Embryonic facial prominence (tissue), 1 donor: ENCODE data around the gene TRIM31.

ENCODE experiments used
- DNase-seq: peaks from one replicate; pipeline ENCODE4 v3.0.0-alpha.2; 2016; ENCODE audit errors: extremely low spot score

The TRIM31 gene, protein sequence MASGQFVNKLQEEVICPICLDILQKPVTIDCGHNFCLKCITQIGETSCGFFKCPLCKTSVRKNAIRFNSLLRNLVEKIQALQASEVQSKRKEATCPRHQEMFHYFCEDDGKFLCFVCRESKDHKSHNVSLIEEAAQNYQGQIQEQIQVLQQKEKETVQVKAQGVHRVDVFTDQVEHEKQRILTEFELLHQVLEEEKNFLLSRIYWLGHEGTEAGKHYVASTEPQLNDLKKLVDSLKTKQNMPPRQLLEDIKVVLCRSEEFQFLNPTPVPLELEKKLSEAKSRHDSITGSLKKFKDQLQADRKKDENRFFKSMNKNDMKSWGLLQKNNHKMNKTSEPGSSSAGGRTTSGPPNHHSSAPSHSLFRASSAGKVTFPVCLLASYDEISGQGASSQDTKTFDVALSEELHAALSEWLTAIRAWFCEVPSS

DNA sequence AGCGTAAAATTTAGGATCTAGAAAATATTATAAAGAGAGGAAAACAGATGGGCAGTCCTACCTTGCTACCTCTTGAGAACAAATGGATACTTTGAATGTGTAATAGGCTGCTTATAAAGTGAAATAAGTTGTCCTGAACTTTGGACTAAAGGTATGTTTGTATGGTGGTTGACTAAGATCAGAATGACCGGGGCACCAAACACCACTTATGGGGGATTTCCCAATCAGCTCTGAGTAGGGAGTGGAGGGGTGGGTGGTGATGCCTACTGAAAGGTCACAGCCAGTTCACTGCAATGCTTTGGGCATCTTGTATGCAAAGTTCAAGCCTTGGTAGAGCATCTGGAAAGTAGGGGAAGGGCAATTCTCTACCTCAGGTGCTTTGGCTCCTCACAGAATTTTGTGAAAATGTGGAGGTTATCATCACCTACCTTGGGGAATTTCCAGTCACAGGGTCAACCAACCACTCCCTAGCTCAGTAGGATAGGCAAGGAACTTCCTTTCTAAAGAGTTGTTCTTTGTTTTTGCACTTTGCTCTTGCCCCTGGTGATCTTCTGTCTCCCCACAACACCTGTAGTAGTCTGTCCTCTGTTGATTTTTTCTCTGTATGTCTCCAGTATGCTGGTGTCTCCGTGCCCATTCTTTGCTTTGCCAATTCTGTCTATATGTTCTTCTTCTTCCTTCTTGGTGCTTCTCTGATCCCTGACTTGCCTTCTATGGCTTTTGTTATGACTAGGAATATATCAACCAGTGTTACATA lies at the start of gene TRIM31:
Gene TRIM31, minus strand, starts transcription at position 88 of the 757 bp plus-strand sequence. CDS start 285 bp downstream, outside the sequence.
- no peak for DNase-seq

DNA sequence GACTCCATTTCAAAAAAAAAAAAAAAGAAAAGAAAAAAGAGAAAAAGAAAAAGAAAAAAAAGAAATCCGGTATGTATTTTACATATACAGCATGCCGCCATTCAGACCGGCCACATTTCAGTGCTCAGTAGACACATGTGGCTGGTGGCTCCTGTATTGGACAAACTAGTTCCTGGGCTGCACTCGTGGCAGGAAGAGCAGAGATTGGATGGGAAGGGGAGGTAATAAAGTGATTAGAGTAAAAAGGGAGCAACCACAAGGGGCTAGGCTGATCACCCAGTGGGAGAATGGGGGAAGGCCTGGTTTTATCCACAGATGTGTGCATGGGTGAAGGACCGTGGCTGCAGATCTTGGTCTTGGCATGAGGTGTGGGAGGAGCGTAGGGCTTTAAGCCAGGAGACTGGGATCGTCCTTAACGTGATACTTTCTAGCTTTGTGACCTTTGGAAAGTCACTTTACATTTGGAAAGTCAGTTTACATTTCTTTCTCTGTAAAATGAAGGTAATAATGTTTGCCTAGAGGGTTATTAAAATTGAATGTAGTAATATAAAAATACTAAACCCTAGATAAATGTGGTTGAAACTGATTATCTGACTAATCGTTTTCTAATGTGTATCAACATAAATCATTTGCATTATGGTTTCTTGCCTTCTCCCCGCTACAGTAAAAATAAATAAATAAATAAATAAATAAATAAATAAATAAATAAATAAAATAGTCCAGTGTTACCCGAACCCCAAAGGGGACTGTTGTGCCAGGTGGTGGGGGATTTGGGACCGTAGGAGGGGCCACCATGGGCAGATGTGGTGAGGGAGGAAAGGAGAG lies 49.6 kb upstream of the TRIM31 start:
- no peak for DNase-seq

DNA sequence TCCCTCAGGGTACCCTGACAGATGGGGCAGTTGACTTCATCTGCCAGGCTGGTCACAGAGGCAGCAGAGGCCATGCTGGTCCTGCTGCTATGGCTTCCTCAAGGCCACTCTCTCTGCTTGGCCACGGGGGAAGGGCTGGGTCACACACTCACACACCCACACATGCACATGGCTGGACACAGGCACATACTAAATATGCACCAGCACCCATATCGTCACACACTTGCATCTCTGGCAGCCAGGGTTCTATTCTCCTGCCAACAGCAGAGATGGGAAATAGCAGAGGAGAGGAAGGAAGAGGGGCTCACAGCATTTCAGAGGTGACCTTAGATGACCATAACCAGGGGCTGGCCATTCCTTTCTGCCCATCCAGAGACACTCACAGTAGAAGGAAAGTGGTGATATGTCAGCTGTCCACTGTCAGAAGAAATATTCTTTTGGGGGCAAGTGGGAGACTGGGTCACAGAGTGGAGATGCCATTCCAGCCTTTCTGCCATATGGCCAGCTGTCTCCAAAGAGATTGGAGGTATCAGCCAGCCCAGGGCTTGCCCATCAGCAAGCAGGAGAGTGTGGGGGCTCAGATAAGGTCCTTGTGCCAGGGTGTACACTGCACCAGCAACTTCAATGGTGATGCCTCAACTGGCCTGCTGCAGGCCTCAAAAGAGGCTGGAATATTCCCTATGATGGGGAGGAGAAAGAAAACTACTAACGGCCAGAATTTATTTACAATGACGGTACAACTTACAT lies 48.1 kb upstream of the TRIM31 start, which contains the start of gene TRIM10:
Gene TRIM10, minus strand, starts transcription at position 427 of the 747 bp plus-strand sequence. Its CDS starts 353 bp downstream, at position 74.
- DNase-seq = no peak

DNA sequence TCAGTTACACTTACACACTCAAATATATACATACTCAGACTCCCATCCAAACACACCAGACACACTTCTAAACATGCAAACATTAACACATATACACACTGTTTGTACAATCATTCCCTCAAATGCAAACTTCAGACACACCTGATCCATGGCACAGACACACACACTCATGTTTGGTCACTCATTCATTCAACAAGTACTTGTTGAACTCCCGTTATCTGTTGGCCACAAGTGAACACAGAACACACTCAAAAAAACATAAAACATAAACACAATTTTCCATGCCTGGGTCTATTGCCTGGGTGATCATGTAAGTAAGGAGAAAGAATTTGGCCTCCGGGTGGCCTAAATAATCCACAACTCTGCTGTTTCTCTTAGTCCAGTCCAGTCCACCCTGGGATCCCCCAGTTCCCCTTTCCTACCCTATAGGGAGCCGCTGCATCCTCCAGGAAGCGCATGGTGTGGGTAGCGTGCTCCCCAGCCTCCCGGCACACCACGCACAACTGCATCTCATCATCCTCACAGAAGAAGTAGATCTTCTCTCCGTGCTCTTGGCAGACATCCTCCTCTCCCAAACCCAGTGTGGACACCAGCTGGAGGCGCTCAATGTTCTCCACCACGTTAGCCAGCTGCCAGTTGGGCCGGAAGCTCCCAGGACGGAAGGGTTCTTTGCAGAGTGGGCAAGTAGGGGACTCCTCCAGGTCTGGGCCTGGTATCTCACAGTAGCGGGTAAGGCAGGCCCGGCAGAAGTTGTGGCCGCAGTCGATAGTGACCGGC lies 47.3 kb upstream of the TRIM31 start:
- no peak for DNase-seq

DNA sequence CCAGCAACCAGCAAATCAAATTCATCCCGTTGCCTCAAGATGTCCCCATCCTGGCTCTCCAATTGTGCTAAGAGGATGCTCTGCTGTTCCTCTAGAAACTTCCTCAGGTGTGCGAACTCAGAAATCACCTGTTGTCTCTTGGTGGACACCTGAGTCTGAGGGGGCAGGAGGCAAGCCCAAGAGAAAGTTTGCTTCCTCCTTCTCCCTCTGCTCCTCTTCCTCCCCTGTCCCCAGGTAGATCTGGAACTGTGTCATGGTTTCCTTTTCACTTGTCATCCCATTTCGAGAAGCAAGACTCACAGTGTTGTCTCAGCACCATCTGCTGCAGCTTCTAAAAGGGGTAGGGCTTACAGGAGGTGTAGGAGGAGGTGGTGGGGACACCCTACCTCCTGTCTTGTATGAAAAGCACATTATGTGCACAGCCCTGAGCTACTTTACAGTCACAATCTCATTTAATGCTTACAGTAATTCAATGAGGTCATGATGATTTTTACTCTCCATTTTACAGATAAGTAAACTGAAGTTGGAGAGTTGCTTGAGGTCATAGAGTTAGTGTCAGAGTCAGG lies 45.7 kb upstream of the TRIM31 start:
- no peak for DNase-seq

DNA sequence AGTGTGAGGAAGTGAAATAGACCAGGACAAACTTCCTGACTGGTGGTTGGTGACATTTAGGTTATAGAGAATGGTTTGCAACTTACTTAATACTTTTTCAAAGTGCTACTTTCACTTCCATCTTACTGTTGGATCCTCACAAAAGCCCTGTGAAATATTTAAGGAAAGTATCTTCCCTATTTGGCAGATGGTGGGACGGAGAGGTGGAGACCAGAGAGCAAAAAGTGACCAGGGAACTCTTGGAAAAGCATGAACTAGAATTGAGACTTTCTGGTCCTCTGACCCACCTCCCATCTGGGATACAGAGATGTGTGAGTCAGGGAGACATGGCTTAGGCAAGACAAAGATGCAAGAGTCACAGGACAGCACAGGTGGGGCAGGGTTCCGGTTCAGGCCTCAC lies 45.1 kb upstream of the TRIM31 start:
- no peak for DNase-seq

DNA sequence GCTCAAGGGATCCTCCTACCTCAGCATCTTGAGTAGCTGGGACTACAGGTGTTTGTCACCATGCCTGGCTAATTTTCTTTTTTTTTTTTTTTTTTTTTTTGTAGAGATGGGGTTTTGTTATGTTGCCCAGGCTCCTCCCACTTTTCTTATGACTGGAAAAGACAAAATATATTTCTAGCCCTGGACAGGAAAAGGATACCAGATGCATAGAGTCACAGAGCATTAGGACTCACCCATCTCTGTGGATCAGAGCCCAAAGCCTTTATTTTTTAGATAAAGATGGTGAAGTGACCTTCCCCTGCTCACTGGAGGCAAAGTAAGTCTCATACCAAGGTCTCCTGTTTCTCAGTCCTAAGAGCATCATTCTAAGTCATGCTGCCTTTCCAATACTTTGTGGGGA lies 44.7 kb upstream of the TRIM31 start:
- no peak for DNase-seq

DNA sequence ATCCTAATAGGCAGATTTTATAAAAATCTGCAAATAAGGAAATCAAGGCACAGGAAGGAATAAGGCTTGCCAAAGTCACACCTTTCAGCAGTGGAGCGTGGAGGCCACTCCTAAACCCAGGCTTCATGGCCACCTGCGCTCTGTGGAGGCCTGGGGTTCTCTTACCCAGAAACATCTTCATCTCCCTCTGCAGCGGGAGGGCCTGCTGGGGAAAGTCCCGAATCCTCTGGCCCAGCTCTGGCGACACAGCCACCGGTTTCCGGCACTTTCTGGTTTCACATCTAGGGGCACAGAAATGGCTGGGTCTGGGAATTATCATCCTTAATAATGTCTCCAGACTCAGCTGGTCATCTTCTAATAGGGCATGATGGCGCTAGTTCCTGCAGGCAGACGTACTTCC lies 43.9 kb upstream of the TRIM31 start:
- no peak for DNase-seq

DNA sequence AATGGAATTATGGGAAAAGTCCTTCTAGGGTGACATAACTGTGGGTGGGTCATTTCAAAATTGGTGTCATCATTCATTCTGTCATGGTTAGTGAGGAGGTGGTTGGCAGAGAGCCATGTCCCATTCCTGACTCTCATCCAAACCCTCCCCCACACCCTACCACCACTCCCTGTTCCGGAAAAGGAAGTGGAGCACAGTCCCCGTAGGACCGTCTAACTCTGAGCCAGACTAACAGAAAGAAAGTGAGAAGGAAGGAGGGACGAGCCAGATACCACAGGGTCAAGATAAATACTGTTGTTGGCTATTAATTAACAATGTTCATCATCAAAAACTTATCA lies 43.3 kb upstream of the TRIM31 start:
- no peak for DNase-seq

DNA sequence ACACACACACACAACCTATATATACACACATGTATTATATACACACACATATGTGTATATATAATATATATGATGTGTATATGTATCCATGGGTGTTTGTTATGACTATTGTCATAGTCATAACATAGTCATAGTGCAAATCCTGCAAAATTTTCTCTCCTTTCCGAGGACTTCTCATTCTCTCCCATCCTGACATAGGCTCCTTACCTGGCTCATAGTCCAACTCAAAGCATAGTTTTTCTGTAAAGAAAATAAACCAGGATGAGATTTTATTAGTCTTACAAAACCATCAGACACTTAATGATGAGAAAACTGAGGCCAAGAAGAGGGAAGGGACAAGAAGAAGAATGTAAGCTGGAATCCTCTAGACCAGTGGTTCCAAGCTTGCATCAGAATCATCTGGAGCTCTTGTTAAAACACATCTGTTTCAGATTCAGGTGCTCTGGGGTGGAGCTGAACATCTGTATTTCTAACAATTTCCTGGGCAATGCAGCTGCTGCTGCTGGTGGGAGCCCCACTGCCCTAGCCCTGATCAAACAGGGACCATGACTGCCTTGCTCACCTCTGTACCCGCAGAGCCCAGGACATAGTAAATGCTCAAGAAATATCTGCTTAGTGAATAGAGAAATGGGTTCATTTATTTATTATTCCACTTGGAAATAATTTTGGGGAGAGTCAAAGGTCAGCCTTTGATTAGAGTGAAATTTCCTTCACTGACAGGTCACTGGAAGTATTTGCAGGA lies 42.8 kb upstream of the TRIM31 start:
- DNase-seq = no peak

DNA sequence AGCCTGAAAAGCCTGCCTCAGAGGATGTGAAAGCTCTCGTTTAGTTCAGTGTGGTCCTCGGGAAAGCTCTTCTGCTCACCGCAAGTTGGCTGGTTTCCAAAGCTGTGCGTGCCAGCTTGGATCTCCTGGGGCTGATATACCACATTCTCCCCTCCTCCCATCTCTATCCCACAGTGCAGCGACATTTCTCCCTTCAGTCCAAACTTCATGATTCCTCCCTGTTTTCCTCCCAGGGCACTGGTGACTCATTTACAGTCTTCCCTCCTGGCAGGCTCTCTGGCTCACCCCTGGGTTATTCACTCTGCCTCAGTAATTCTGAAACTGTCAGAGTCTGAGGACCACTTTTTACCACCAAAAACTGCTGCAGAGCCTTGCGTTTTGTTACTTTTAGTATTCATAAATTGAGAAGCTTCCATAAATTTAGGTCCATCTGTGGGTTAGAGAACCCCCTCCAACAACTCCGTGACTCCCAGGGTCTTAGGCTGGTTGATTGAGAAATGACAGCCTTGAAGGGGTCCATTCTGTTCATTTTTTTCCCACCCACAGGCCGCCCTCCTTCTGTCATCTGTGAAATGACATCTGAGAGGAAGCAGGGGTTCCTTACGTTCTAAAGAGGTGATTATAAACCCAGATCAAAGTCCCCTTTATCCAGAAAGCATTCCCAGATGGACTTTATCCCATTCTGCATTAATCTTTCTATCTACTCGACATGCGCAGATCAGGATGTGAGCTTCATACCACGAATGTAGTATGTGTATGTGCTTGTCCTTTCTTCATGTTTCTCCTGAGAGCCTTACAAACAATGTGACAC lies 42.0 kb upstream of the TRIM31 start:
- no peak for DNase-seq

DNA sequence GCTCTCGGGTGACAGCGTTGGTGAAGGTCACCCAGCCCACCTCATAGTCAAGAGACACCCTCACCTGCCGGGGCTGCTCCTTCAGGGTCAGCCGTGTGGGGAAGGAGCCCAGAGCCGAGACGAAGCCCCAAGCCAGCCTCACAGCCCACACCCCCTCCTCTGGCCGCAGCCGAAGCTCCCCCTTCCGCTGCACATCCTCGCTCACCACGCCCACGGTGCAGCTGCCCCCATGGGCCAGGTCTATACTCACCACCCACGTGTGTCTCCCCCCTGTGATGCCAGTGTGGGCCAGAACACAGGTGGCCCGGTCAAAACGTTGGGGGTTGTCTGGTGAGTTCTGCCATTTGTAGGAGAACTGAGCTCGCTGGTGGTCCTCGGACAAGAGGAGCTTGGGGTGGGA lies 41.2 kb upstream of the TRIM31 start:
- no peak for DNase-seq

DNA sequence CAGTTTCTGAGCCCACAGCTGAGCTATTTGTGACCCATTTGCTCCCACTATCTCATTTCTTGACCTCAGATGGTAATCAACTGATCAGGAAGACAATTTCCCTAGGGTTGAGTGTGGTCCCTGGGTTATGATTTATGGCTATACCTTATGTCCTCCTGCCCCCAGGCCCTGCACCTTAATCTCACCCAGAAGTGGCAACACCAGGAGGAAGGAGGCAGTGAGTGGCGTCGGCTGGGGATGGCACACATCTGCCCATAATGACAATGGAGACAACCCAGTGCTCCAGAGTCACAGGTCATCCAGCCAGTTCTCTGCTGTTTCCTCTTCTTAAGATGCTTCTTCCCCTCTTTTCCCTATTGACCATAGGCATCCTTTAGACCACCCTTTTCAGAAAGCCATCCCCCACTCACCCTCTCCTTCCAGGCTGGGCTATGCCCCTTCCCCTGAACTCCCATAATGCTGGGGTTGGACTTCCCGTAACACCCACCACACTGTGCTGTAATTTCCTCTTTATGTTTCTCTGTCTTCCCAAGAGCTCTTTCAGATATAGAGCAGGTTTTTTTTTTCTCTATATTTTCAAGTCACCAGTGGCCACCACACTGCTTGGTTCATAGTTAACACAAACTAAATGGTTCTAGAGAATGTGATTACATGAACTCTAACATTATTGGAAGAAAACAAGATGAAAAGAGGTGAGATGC lies 40.2 kb upstream of the TRIM31 start:
- DNase-seq = no peak

DNA sequence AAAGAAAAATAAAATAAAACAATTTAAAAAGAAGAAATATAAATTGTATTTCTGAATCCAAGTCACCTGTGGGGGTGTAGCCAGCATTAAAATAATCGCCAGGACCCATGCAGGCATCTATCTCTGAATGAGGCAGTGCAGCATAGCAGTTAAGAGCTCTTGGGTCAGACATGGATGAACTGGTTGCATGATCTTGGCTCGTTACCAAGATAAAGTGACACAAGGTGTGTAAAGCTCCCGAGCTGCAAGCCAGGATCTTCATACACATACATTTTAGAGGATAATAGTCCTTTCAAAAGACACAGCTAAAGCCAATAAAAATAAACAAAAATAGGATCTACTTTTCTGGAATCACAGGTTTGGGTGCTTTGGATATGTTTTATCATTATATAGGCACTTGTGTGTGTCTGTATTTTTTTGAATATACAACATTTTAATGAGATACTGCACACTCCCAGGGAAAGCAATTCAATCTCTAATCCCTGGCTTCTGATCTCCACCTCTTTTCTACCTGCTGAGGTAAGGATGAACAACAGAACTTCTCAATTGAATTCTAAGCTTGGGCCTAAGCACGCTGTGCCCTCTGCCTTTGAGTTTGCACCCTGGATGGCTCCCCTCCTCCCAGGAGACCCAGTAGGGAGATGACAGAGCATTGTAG lies 39.3 kb upstream of the TRIM31 start:
- no peak for DNase-seq

DNA sequence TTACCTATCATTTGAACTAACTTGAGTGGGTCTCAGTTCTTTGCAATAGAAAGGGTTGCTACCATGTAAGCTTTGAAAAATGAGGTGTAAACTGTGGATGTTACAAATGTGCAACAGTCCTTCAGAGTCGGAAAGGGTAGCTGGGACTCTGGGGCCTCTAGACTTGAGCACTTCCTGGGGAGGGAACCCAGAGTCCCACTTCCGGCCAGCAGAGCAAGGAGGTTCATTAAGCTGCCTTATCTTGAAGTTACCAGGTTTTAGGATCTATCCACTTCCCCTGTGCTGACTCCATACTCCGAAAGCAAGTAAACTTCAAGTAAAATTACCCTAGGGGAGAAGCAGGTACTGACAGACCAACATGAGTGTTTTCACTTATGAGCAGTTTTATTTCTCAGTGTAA lies 38.7 kb upstream of the TRIM31 start:
- DNase-seq = no peak

DNA sequence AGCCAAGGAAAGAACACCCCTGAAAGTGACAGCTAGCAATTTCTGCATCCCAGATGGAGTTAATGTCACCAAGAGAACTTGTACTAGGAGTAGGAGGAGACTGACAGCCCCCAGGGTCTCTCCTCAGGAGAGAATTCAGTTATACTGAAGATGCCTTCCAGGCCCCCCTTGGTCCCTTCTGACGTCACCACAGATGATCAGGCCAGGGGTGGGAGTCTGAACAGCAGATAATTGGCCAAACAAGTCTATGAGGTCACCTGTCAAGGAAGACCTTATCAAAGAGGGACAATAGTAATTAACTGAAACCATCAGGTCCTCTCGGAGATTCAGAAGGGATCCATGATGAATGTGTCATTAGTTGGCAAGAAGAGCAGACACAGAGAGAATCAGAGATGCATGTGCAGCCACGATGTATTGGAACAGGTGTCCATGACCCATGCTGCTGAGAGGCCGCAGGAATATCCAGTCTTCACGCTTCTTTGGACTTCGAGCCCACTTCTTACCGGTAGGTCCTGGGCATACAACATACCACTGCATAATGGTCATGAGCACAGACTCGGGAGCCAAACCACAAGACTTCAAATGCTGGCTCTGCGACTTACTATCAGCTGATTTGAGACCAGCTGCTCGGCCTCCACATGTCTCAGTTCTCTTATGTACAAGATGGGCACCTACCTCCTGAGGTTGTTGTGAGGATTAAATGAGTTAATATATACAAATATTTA lies 37.9 kb upstream of the TRIM31 start:
- no peak for DNase-seq
